ENCODE data around the gene P2RX3. TPM values are rescaled to one million over a fixed set of nuclear protein-coding genes. Genes with fewer than 3 reads are reported as not detected.

Gene P2RX3
- total RNA-seq, 1 experiment from 2014 or later, result 0.15 TPM

- Mint-ChIP-seq H3K27ac (no peak overlapping the region; a peak in 1 of 7 replicates), H3K4me3 (no peak overlapping the region), H3K27me3 (ENCODE audit: low read depth) (peaks cover 3% of the 10 kb centered on the region), H3K4me1 (peaks cover 35 to 39% of the 10 kb centered on the region in 2 experiments), H3K9me3 (no peaks in the 10 kb centered on the region), H3K36me3 (ENCODE audit: insufficient read depth in 1 of 3, low read depth in 3 of 3) (peaks cover 0 to 4% (median 0%) of the 10 kb centered on the region in 3 experiments; a peak in 2 of 7 replicates)
- Histone ChIP-seq H4K20me1 (ENCODE audit: control insufficient read depth, insufficient read depth, insufficient read length) (no peaks in the 10 kb centered on the region), H2AFZ (ENCODE audit: low read length) (no peak overlapping the region), H3K23ac (ENCODE audit: insufficient read length, low read depth, low read length) (no peak overlapping the region), H3K4me1 (ENCODE audit: insufficient read depth, low read length) (no peaks in the 10 kb centered on the region; the same call in 1 of the 2 replicates), H4K5ac (ENCODE audit: insufficient read length, low read depth, low read length) (no peak overlapping the region), H3K56ac (ENCODE audit: insufficient read length, low read depth, low read length) (no peak overlapping the region), H3K79me1 (ENCODE audit: insufficient read depth, low read depth, low read length, poor library complexity, severe bottlenecking) (no peaks in the 10 kb centered on the region), H2BK15ac (ENCODE audit: low read depth, low read length) (no peak overlapping the region), H3K23me2 (ENCODE audit: insufficient read length, low read depth, low read length, poor library complexity, severe bottlenecking) (no peaks in the 10 kb centered on the region), H4K8ac (replicated peaks; ENCODE audit: insufficient read length, low read depth, low read length) (no peak overlapping the region), H2BK5ac (ENCODE audit: insufficient read length, low read length) (no peak overlapping the region), H3K79me2 (ENCODE audit: insufficient read depth, low read length) (no peaks in the 10 kb centered on the region), H2BK12ac (ENCODE audit: insufficient read length, low read depth, low read length) (no peak overlapping the region), H3K9me3 (ENCODE audit: control insufficient read depth, low read depth, low read length) (no peaks in the 10 kb centered on the region), H3K27ac (ENCODE audit: insufficient read length, low read depth, low read length) (no peak overlapping the region), H4K91ac (ENCODE audit: insufficient read length, low read depth, low read length) (no peak overlapping the region), H2BK20ac (ENCODE audit: low read depth, low read length, poor library complexity, severe bottlenecking) (no peak overlapping the region), H2BK120ac (ENCODE audit: low read depth, low read length, poor library complexity, severe bottlenecking) (no peak overlapping the region), H3K14ac (ENCODE audit: insufficient read depth, low read length) (no peak overlapping the region), H3K27me3 (ENCODE audit: insufficient read depth, low read length) (no peaks in the 10 kb centered on the region; the same call in 1 of the 2 replicates), H3K4me2 (ENCODE audit: insufficient read depth, insufficient read length, low read length) (no peak overlapping the region), H2AK5ac (ENCODE audit: insufficient read length, low read length) (no peak overlapping the region), H3T11ph (ENCODE audit: low read length) (no peak overlapping the region), H3K18ac (ENCODE audit: insufficient read length, low read depth, low read length) (no peak overlapping the region), H3K9ac (ENCODE audit: extremely low read depth, insufficient read length, low read length) (no peak overlapping the region), H3K4ac (ENCODE audit: low read depth, low read length) (no peak overlapping the region)
- DNase-seq, result no peak
- no CpG with 5 or more reads among the region's 1 CpG for WGBS (ENCODE audit: extremely low coverage, insufficient read length, low lambda C conversion rate)
- no peak for TF ChIP-seq CTCF (conservative IDR thresholded peaks at IDR 0.05)
Observed at GRCh38 chr11:57290288-57290687, 47.9 kb upstream of the P2RX3 start.

All from H9 (cell line).